Smooth muscle cell (in vitro differentiated cells): ENCODE results near the gene SHISA6. TPM values are rescaled to one million over a fixed set of nuclear protein-coding genes. Genes with fewer than 3 reads are reported as not detected.

Experiments
- DNase-seq: peaks from one replicate; lab custom pipeline; 2025; ENCODE audit not compliant: unreplicated experiment; lab: John Stamatoyannopoulos, UW
- H2AFZ ChIP-seq: fragments of 200-600 bp; sonication (generic); 2 replicates; pipeline ENCODE4 v1.6.0; 2016; ENCODE audit warnings: antibody characterized with exemption, low read depth, mild to moderate bottlenecking
- H3F3A ChIP-seq: fragments of 200-600 bp; sonication (generic); 2 replicates; pipeline ENCODE4 v1.6.0; 2017; ENCODE audit warnings: antibody characterized with exemption, low read depth
- H3K27ac ChIP-seq: fragments of 200-600 bp; sonication (generic); 2 replicates; pipeline ENCODE4 v1.5.1; 2016; ENCODE audit warnings: low read depth, mild to moderate bottlenecking
- H3K27me3 ChIP-seq: fragments of 200-600 bp; sonication (generic); 2 replicates; pipeline ENCODE4 v1.6.1; 2016; ENCODE audit warnings: low read depth, mild to moderate bottlenecking
- H3K36me3 ChIP-seq: fragments of 200-600 bp; sonication (generic); 2 replicates; pipeline ENCODE4 v1.5.1; 2016; ENCODE audit warnings: low read depth
- H3K4me1 ChIP-seq: fragments of 200-600 bp; sonication (generic); 2 replicates; pipeline ENCODE4 v1.5.1; 2016; ENCODE audit warnings: low read depth
- H3K4me2 ChIP-seq: fragments of 200-600 bp; sonication (generic); 2 replicates; pipeline ENCODE4 v1.6.0; 2016; ENCODE audit warnings: mild to moderate bottlenecking
- H3K4me3 ChIP-seq: fragments of 200-600 bp; sonication (generic); 2 replicates; pipeline ENCODE4 v1.5.1; 2016; ENCODE audit warnings: mild to moderate bottlenecking
- H3K79me2 ChIP-seq: fragments of 200-600 bp; sonication (generic); 2 replicates; pipeline ENCODE4 v1.6.0; 2016; ENCODE audit warnings: low read depth, mild to moderate bottlenecking
- H3K9ac ChIP-seq: fragments of 200-600 bp; sonication (generic); 2 replicates; pipeline ENCODE4 v1.6.0; 2016; ENCODE audit warnings: low read depth
- H3K9me3 ChIP-seq: fragments of 200-600 bp; sonication (generic); replicated peaks from 2 replicates; pipeline ENCODE4 v1.5.1; 2016; ENCODE audit warnings: low read depth
- H4K20me1 ChIP-seq: fragments of 200-600 bp; sonication (generic); 2 replicates; pipeline ENCODE4 v1.6.0; 2016; ENCODE audit warnings: low read depth
- WGBS: methylation state at CpG from one replicate; pipeline ENCODE4 v1.1.7; 2016; ENCODE audit warnings: low lambda C conversion rate; 5-methylcytosine and 5-hydroxymethylcytosine counted together
- polyA plus RNA-seq: library from polyadenylated mRNA; unstranded; fragments of >200 nt; fragmentation: Nextera tagmentation; extraction: Ambion mirVana; gene quantifications from 2 replicates; pipeline ENCODE4 v1.2.1, GENCODE V29; 2016
- total RNA-seq: library from RNA; depleted of rRNA; stranded (reverse); fragments of >200 nt; gene quantifications from 2 replicates; pipeline ENCODE4 v1.2.3, GENCODE V29; 2014
- TF ChIP-seq, protein P1 (sequence below): fragments of 200-600 bp; sonication (generic); IDR thresholded peaks from 2 replicates; pipeline ENCODE4 v1.5.1; 2017; ENCODE audit warnings: borderline replicate concordance, mild to moderate bottlenecking, antibody characterized with exemption; ENCODE audit not compliant: insufficient read depth, poor library complexity, severe bottlenecking

SHISA6 gene
- total and polyA plus RNA-seq, 2 experiments from 2014 or later, result 0.04 to 0.35 TPM

GRCh38 chr17:11461993-11462548 is 221.1 kb downstream of the SHISA6 start:
- no peaks in the 10 kb centered on the region for H3K9me3 ChIP-seq
- no peaks in the 10 kb centered on the region for H3F3A ChIP-seq
- H3K4me1 ChIP-seq, result no peaks in the 10 kb centered on the region
- H3K4me3 ChIP-seq, result no peak overlapping the region
- H3K4me2 ChIP-seq, result no peak overlapping the region
- H3K79me2 ChIP-seq, result no peaks in the 10 kb centered on the region
- H3K36me3 ChIP-seq, result no peaks in the 10 kb centered on the region
- 67% methylated on average over 1 of the region's 1 CpG for WGBS
- no peak overlapping the region for H3K27ac ChIP-seq
- H3K9ac ChIP-seq, result no peak overlapping the region
- H2AFZ ChIP-seq, result no peak overlapping the region
- no peaks in the 10 kb centered on the region for H3K27me3 ChIP-seq
- no peak for DNase-seq
- H4K20me1 ChIP-seq, result no peaks in the 10 kb centered on the region
- TF ChIP-seq, protein P1, sequence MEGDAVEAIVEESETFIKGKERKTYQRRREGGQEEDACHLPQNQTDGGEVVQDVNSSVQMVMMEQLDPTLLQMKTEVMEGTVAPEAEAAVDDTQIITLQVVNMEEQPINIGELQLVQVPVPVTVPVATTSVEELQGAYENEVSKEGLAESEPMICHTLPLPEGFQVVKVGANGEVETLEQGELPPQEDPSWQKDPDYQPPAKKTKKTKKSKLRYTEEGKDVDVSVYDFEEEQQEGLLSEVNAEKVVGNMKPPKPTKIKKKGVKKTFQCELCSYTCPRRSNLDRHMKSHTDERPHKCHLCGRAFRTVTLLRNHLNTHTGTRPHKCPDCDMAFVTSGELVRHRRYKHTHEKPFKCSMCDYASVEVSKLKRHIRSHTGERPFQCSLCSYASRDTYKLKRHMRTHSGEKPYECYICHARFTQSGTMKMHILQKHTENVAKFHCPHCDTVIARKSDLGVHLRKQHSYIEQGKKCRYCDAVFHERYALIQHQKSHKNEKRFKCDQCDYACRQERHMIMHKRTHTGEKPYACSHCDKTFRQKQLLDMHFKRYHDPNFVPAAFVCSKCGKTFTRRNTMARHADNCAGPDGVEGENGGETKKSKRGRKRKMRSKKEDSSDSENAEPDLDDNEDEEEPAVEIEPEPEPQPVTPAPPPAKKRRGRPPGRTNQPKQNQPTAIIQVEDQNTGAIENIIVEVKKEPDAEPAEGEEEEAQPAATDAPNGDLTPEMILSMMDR, result no peak

DNA sequence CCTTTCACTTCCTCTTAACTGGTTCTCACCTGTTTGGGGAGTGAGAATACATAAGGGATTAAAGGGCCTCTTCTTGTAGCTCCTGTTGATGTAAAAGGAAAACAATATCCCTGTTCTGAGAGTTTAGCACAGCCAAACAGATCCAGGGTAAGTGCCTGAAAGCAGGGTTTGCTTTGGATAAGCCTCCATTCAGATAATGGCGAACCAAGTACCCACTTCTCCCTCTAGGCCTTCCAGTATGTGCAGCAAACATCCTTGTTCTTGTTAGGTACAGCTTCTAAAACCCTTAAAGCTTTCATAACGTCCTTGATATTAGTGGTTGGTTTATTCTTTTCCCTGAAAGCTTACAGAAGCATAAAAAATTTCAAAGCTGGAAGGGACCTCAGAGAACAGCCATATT is 226.6 kb downstream of the SHISA6 start:
- no peak overlapping the region for H3K27ac ChIP-seq
- H4K20me1 ChIP-seq, result no peaks in the 10 kb centered on the region
- no peaks in the 10 kb centered on the region for H3K9me3 ChIP-seq
- no peaks in the 10 kb centered on the region for H3K4me1 ChIP-seq
- no peaks in the 10 kb centered on the region for H3K79me2 ChIP-seq
- no peaks in the 10 kb centered on the region for H3K36me3 ChIP-seq
- WGBS, result 62% methylated on average over 2 of the region's 2 CpGs
- no peaks in the 10 kb centered on the region for H3F3A ChIP-seq
- DNase-seq, result no peak
- no peak overlapping the region for H3K9ac ChIP-seq
- no peaks in the 10 kb centered on the region for H3K27me3 ChIP-seq
- no peak overlapping the region for H2AFZ ChIP-seq
- TF ChIP-seq, protein P1, result no peak
- H3K4me2 ChIP-seq, result no peak overlapping the region
- no peak overlapping the region for H3K4me3 ChIP-seq

GRCh38 chr17:11485336-11486100 is 244.5 kb downstream of the SHISA6 start:
- no peak overlapping the region for H2AFZ ChIP-seq
- H3K27me3 ChIP-seq, result no peaks in the 10 kb centered on the region
- no peak overlapping the region for H3K9ac ChIP-seq
- H3K4me3 ChIP-seq, result no peak overlapping the region
- H3K36me3 ChIP-seq, result no peaks in the 10 kb centered on the region
- TF ChIP-seq, protein P1, result no peak
- H3K4me2 ChIP-seq, result no peak overlapping the region
- H3K27ac ChIP-seq, result no peak overlapping the region
- DNase-seq, result no peak
- no peaks in the 10 kb centered on the region for H3F3A ChIP-seq
- no peaks in the 10 kb centered on the region for H4K20me1 ChIP-seq
- peaks cover 22% of the 10 kb centered on the region for H3K4me1 ChIP-seq
- H3K9me3 ChIP-seq, result no peaks in the 10 kb centered on the region
- WGBS, result 68% methylated on average over 12 of the region's 12 CpGs
- H3K79me2 ChIP-seq, result no peaks in the 10 kb centered on the region
